Measurements from ENCODE around the gene SYT9. TPM values are rescaled to one million over a fixed set of nuclear protein-coding genes. Genes with fewer than 3 reads are reported as not detected.
A peak's percentile ranks its signal among the peaks of the same experiment; 100 is the strongest.

The SYT9 gene
- polyA plus RNA-seq, 3 donors: 4.5 to 5.7 (median 5.6) TPM

DNA sequence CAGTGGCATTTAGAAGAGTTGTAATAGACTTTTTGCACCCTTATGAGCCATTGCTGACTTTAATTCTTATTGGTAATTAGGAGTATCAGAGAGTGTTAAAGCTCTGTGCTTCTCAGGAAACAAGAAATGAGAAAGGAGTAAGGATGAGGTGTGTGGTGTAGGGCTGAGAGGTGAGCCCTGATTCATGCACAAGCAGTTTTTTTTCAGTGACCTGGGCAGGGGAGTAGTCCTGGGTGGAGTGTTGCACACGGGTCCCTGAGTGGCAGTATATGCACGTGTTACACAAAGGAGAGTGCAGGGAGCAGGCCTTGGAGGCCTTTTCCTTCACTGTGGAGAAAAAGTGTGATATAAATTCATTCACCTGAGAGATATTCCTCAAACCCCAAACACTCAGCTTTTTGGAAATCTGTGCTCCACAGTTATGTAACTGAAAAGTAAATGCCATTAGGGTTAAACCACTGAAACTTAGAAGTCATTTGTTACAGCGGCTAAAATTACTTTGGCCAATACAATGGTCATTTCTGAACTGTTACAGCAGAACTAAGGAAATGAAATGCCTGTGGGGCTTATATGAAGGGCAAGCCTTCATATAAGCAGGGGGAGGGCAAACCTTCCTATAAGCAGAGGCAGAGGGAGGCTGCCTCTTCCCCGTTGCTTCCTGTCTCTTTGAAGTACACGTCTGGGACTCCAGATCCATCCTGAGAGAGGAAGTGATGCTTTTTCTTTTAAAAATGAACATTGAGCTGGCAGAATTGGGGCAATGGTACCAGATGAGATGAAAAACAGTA lies 171.0 kb downstream of the SYT9 start:
- no peak for DNase-seq (ENCODE audit: low read depth in 3 of 3, low spot score in 2 of 3)

GRCh38 chr11:7423946-7424345 lies 172.2 kb downstream of the SYT9 start:
- no peak for DNase-seq (ENCODE audit: low read depth in 3 of 3, low spot score in 2 of 3)

- no peak for DNase-seq (ENCODE audit: low read depth in 3 of 3, low spot score in 2 of 3)
Measured at GRCh38 chr11:7427733-7428132, 176.0 kb downstream of the SYT9 start.

GRCh38 chr11:7428196-7428595 lies 176.5 kb downstream of the SYT9 start:
- no peak for DNase-seq (ENCODE audit: low read depth in 3 of 3, low spot score in 2 of 3)

DNA sequence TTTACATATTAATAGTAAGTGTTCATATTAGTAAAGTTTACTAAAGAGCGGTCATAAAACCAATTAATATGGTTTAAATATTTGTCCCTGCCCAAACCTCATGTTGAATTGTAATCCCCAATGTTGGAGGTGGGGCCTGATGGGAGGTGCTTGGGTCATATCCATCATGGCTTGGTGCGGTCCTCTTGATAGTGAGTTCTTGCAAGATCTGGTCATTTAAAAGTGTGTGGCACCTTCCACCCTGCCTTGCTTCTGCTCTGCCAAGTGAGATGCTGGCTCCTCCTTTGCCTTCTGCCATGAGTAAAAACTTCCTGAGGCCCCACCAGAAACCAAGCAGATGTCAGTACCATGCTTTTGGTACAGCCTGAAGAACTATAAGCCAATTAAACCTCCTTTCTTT lies 178.8 kb downstream of the SYT9 start:
- DNase-seq (ENCODE audit: low read depth in 3 of 3, low spot score in 2 of 3): no peak

GRCh38 chr11:7435176-7435575 lies 183.5 kb downstream of the SYT9 start:
- no peak for DNase-seq (ENCODE audit: low read depth in 3 of 3, low spot score in 2 of 3)

DNA sequence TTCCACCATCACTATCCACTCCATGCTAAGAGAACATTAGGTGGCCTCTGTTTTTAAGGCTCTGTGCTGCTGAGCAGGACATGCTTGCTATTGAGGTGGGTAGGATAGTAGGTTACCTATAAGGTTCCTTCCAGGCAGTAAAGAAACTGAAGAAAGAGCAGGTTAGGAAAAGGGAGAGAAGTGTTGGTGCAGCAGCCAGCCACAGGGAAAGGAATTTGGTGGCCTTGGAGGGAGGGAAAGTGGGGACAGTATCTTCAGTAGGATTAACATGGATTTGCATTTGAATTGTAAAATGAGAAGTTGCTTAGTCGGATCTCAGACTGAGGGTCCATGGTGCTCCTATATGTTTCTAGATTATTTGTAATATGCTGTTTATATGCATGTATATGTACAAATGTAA lies 184.4 kb downstream of the SYT9 start:
- no peak for DNase-seq (ENCODE audit: low read depth in 3 of 3, low spot score in 2 of 3)

DNA sequence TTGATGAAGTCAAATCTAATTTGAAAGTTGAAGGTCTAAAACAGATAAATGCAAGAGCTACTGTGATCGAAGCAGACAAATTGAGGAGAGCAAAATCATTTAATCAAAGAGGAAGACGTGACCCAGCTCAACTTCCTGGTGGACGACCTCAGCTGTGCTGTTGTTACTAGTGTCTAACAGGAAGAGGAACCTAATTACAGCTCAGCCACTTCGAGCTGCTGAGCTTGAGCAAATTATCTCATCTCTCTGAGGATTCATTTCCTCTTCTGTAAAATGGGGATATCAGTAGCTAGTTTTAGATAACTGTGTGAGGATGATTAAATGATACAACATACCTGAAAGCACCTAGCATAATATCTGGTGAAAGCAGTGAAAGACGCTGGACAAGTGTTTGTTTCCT lies 185.0 kb downstream of the SYT9 start:
- DNase-seq (ENCODE audit: low read depth in 3 of 3, low spot score in 2 of 3): no peak

DNA sequence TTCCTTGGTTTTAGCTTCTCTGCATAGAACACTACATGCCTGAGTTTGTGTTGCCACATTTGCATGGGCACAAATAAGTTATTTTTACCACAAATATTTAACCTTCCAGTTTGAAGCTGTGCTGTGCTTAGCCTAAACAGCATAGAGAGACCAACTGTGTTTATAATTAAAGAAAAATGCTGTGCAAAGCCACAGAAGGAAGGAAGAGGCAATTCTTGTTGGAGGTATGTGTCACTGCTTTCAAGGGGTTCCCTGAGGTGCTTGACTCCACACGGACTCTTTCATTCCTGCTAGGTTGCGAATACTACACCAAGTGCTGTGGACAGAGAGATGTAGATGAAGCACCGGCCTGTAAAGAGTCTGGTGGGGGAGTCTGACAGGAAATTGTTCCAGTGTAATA lies 186.0 kb downstream of the SYT9 start:
- DNase-seq (ENCODE audit: low read depth in 3 of 3, low spot score in 2 of 3): no peak

GRCh38 chr11:7439746-7440320 lies 188.1 kb downstream of the SYT9 start:
- no peak for DNase-seq (ENCODE audit: low read depth in 3 of 3, low spot score in 2 of 3)

- peak in 1 of 3 donors; percentile 18 for DNase-seq (ENCODE audit: low read depth in 3 of 3, low spot score in 2 of 3)
Measured at GRCh38 chr11:7442588-7443215, 191.0 kb downstream of the SYT9 start.

GRCh38 chr11:7444091-7444981 lies 192.6 kb downstream of the SYT9 start:
- DNase-seq (ENCODE audit: low read depth in 3 of 3, low spot score in 2 of 3): no peak

- DNase-seq (ENCODE audit: low read depth in 3 of 3, low spot score in 2 of 3): no peak
Measured at GRCh38 chr11:7445564-7445963, 193.9 kb downstream of the SYT9 start.

GRCh38 chr11:7448201-7448600 lies 196.5 kb downstream of the SYT9 start:
- DNase-seq (ENCODE audit: low read depth in 3 of 3, low spot score in 2 of 3): no peak

- DNase-seq (ENCODE audit: low read depth in 3 of 3, low spot score in 2 of 3): no peak
Measured at GRCh38 chr11:7449211-7449840, 197.6 kb downstream of the SYT9 start.

DNA sequence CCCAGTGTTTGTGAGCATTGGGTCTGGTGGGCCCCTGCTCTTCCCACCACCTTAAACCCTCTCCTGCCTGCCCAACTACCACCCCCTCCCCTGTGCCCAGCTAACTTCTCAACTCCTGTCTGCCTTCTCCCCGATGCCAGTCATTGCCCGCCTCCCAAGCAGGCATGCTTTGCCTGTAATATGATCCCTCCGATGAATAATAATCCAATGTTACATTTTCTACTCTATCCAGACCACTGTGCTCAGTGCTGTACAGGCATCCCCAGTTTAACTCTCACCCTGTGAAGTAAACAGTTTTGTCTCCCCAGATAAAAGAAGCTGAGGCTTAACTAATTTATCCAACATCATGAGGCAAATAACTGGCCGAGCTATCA lies 198.1 kb downstream of the SYT9 start:
- DNase-seq (ENCODE audit: low read depth in 3 of 3, low spot score in 2 of 3): no peak

DNA sequence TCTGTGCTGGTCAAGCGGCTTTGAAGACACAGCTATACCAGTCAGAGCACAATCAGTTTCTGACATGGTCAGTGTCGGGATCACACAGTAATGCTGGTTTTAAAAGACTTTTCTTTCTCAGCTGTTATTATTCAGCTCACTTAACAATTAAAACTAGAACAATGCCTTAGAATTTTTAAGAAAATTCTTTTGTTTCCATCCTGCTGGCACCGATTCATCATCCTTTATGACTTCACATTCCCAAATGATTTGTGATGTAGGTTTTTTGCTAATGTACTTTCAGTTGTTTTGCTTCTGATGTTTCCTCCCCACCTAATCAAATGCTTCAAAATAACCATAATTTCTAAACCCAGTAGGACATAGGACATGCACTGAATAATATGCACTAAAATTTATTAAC lies 199.1 kb downstream of the SYT9 start:
- DNase-seq (ENCODE audit: low read depth in 3 of 3, low spot score in 2 of 3): no peak

- no peak for DNase-seq (ENCODE audit: low read depth in 3 of 3, low spot score in 2 of 3)
Measured at GRCh38 chr11:7451520-7451919, 199.8 kb downstream of the SYT9 start.

GRCh38 chr11:7451952-7452494 lies 200.3 kb downstream of the SYT9 start:
- DNase-seq (ENCODE audit: low read depth in 3 of 3, low spot score in 2 of 3): no peak

GRCh38 chr11:7454854-7455253 lies 203.2 kb downstream of the SYT9 start:
- no peak for DNase-seq (ENCODE audit: low read depth in 3 of 3, low spot score in 2 of 3)

Data from right renal cortex interstitium (tissue), 3 donors.